Fibroblast of skin of right biceps (primary cell): Measurements from ENCODE around the gene SIRT7.
"Not testable (repeated sequence)": the region's sequence is repeated elsewhere in the genome, so short reads cannot be mapped to it uniquely, and the experiment has no call there.

Experiments
- DNase-seq: peaks from one replicate; pipeline ENCODE4 v3.0.0-alpha.2; 2013

SIRT7 gene

DNA sequence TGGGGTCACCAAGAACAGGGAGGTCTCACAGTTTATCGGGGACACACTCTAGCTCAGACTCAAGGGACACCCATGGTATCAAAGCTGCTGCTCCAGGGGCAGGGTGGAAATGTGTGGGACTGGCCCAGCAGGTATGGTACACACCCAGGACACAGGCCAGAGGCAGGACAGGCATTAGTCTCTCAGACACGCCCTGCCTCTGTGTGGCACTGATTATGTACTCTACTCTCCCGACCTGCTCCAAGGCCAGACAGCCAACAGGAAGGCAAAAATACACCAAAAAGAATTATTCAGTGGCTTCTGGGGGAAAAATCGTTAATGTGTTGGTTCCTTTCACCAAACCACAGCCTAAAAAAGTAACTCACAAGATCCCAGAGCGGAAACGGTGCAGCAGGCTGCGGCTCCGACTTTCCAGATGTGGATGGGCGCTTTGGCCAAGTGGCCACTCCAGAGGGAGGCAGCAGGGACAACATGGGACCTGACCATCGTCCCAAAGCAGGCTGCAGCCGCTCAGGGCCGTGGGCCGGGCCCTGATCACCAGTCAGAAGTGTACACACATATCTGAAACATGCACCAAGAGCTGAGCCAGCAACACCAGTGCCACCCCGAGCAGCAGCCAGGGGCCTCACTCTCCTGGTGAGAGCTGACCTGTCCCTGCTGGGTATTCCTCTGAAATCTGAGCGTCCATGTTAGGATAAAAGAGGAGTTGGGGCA is 1.0 kb upstream of the SIRT7 start:
- DNase-seq = no peak

DNA sequence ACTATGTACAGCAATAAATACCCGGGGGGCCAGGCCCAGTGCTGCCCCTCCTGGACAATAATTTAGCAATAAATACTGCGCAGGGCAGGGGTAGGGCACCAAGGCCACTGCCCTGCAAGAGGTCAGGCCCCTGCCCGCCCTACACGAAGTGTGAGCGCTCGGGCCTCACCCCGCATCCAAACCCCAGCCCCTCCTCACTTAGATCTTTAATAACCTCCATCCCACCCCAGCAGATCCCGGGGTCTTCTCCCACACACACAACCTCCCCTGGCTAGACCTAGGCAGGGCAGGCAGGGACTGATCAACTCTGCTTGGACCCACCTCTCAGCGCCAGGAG is 325 bp upstream of the SIRT7 start:
- DNase-seq = not testable (repeated sequence)

DNA sequence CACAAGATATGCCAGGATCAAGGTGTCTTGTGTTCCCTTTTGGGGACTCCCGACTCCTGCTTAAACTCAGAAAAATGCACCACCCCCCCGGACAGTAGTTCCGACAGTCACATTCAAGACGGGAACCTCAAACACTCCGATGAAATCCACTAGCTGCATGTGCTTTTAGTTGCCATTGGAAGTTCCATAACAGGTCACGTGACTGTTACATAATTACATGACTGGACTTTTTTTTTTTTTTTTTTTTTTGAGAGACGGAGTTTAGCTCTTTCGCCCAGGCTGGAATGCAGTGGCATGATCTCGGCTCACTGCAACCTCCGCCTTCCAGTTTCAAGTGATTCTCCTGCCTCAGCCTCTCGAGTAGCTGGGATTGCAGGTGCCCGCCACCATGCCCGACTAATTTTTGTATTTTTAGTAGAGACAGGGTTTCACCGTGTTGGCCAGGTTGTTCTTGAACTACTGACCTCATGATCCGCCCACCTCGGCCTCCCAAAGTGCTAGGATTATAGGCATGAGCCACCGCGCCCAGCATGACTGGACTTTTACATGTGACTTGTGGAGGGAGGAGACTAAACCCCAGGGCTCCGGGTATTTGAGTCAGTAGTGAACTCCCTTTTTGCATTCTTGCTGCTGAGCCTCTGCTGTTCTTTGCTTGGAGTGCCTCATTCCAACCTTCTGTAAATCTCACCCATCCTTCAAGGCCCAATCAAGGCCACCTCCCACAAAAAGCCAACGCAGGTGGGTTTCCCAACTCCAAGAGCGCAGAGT is 1.6 kb downstream of the SIRT7 start:
- no peak for DNase-seq

DNA sequence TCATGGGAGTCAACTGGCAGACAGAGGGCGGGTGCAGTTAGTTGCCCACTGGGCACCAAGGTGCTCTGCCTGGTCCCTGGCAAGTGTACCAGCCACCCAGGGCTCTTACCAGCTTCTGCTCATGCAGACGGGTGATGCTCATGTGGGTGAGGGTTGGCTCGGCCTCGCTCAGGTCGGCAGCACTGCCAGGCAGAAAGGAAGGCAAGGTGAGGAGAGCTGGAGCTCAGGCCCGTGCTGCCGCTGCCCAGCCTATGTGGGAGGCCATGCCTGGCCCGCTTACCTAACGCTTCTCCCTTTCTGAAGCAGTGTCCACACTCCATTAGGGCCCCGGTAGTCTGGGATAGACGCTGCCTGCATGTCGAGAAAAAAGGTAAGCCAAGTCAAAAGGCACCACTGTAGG is 2.6 kb downstream of the SIRT7 start:
- DNase-seq = no peak

DNA sequence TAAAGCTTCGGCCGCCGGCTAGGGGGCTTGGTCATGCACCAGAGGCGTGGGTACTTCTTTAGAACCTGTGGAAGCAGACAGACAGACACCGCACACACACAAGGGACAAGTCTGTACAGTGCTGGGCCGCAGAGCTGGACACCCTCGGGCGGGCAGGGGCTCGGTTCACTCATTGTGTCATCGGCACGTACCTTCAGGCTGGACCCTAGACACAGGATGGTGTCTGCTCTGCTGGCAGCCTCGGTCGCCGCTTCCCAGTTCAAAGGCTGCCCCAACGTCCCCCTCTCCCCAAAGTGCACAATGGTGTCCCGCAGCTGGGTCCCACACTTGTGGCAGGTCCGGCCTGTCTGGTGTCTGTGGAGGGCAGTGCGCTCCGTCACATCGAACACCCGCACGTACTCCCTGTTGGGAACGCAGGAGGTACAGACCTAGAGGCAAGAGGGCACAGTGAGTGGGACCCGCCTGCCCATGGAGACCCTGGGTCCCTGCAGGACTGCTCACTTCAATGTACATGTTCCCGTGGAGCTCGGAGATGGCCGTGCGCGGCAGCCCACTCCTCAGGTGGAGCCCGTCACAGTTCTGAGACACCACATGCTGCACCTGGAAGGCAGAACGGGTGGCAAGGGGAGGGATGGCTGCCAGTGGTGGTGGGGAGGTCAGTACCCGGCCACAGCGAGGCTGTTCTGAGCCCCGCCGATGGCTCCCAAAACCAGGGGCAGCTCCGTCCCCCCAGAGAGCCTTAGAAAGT is 3.7 kb downstream of the SIRT7 start:
- no peak for DNase-seq

DNA sequence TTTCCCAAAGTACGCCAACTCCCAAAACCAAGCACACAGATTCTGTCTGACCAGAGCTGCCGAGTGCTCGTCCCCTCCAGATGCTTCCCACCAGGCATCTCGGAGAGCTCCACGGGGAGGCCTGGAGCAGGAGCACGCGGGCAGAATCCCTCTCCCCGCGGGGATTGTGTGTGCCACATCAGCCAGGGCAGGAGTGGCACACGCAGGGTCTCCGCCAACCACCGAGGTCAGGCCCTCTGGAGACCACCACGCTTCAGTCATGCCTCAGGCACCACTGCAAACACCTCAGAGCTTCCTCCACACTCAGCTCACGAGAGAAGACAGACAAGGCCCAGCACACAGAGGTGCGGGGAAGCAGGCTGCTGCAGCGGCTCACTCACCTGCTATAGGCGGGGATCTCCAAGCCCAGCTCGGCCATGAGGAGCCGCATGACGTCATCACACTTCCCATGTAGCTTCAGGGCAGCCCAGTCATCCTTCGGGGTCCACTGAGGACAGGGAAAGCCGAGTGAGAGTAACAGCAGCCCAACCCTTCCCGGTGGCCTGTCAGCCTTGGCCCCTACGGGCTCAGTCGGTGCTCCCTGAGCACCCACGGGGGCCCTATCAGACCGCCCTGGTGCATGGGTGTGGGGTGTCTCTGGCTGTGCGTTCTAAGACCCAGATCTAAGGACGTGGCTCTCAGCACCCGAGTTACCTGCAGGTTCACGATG is 4.4 kb downstream of the SIRT7 start:
- DNase-seq = no peak

DNA sequence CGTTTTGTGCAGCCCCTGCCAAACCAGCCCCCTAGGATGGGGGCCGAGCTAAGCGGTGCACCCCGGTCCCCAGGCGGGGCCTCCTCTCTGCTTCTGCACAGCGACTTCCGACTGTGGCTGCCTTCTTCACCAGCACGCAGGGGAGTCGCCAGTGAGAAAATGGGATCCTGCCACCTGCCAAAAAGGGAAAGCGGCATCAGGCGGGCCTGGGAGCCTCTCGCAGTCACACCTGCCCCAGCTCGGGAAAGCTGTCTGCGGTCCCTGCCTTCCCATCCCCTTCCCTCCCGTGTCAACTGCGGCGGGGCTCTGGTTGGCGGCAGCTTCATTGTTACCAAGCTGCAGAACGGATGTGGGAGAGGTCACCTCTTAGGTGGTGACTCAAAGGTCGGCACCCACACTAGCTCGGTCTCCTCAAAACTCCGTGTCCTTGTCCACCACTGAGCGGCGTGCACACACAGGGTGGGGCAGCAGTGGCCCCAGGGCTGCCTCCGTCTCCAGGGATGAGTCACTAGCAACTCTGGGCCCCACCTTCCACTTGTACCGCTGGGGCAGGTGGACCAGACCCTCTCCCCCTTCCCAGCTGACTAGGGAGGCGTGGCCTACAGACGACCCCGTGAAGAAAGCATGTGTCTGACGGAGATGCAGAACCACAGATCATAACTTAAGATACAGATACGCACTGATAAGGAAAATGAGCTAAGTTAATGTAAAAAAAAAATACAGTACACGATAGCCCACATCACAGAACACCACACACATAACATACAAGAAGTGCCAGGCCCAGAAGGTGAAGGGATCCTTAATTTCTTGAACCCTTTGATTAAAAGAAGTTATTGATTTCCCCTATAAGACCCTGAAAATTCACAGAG is 5.3 kb downstream of the SIRT7 start:
- no peak for DNase-seq

DNA sequence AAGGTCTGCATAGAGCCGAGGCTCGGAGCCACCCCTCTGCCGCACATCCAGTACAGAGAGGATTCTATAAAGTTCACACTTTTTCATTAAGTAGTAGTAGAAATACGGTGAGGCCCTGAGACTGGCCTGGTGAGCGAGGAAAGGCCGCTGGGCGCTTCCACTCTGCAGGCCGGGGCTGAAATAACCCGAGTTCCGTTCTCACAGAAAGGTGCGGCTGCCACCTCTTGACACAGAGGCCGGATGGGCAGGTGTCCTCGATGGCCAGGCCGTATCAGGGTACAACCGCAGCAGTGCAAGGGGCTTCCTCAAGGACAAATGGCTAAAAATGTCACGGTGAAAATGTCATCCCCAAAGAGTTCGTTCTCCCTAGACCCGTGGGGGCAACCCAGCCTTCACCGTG is 6.0 kb downstream of the SIRT7 start:
- DNase-seq = no peak

DNA sequence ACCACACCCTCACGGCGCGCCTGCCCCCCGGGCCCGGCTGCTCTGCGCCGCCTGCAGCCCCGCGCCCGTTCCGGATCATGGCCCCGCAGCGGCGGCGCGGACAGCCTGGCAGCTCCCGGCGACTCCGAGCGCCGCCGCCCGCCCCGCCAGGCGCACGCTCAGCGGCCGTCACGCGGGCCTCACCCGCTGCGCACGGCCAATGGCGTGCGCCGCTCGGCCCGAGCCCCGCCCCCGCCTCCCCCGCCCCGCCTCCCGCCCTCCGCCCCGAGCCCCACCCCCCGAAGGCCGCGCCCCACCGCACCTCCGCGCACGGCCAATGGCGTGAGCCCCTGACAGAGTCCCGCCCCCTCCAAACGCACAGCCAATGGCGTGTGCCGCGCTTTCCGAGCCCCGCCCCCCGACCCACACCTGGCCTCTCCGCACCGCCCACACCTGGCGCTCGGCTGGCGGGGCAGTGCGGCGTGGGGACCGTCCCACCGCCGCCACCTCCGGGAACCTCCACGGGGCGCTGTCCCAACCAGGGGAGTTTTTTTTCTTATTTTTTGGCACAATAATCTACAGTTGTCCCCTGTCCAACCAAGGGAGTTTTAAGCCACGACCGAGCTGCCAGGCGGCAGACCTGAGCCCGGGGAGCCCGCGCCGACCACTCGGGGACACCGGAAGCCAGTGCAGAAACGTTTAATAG is 6.6 kb downstream of the SIRT7 start, which contains the start of gene PCYT2:
TSS of gene PCYT2 (minus strand) at position 123 of the 685 bp plus-strand sequence. CDS start at position 79, 44 bp downstream.
- DNase-seq = peak; percentile 87

DNA sequence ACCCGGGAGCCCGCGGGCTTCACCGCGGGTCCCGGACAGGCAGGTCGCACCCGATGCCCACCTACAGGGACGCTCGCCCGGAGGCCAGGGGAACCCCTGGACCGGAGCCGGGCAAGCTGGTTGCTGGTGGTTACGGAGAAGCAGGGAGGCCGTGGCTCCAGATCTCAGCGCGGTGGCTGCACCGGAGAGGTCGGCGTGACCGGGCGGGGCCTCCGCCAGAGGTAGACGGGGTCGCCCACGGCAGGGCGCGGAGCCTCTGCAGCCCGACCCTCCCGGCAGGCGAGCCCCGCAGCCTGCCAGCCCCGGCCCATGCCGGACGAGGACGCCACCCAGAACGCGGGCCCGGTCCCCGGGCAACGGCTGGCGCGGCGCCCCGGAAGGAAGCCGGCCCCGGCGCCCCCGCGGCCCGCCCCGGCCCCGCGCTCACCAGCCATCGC is 7.1 kb downstream of the SIRT7 start:
- no peak for DNase-seq

DNA sequence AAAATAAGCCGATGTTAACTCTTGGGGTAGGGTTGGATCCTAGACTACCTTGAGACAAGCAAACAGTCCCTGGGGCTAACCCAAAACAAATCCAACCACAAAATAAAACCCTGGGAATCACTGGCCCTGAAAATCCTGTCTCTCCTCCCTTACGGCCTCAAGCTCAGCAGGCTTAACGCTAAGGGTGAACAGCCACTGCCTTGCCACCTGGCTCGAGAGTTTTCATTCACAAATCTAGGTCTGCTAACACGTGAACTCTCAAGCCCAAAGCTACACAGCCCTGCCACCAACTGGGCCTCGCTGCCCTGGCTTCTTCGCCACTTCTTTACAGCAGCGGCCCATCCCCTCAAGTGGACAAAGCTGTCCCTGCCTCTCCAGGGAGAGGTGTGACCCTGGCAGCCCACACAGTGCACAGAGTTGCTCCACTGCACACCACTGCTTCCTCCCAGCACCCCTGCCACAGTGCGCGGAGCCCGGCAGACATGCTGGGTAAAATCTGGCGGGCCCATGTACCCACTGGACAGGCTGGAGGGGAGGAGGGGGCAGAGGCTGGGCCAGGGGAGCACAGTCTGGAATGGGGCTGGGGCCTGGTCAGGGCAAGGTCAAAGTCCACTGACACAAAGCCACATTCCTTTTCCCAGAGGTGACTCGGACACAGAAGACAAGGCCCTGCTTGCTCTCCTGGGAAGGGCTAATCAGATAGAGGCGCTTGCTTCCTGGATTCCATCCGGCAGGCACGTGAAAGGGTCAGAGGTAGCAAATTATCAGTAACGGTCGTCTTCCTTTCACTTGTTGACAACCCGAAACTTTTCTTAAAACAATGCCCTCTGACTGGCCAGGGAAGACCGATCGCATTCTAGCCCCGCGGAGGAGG is 7.8 kb downstream of the SIRT7 start:
- no peak for DNase-seq

DNA sequence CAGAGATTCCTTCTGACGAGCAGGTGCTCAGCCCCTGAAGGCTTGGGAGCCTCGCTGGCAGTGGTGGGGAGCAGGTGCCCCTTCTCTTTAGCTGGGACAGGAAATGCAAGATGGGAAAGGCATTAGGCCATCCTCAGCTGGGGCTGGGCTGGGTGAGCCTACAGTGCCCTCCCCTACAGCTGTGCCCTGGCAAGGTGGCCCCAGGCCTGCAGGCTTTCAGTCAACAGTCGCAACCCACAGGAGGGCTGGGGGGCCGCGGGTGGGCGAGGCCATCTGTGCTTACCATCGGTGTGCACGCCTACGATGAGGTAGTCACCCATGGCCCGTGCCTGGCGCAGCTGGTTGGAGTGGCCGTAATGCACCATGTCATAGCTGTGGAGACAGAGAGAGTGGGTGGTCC is 8.7 kb downstream of the SIRT7 start:
- no peak for DNase-seq

DNA sequence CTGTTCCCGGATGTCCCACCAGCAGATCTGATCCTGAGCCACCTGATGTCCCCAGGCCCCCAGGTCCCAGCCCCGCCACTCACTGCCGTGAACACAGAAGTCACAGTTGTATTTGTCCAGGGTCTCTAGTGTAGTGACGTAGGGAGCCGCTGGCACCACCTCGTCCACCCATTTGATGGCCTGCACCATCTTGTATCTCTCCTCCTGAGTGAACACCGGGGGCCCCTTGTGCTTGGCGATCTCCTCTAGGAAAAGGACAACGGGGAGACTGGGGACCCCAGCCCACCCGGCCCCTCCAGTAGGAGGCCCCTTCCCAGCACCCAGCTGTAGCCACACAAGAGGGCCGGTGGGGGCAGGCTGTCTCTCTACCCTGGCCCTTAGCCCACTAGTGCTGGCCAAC is 9.2 kb downstream of the SIRT7 start:
- DNase-seq = no peak

DNA sequence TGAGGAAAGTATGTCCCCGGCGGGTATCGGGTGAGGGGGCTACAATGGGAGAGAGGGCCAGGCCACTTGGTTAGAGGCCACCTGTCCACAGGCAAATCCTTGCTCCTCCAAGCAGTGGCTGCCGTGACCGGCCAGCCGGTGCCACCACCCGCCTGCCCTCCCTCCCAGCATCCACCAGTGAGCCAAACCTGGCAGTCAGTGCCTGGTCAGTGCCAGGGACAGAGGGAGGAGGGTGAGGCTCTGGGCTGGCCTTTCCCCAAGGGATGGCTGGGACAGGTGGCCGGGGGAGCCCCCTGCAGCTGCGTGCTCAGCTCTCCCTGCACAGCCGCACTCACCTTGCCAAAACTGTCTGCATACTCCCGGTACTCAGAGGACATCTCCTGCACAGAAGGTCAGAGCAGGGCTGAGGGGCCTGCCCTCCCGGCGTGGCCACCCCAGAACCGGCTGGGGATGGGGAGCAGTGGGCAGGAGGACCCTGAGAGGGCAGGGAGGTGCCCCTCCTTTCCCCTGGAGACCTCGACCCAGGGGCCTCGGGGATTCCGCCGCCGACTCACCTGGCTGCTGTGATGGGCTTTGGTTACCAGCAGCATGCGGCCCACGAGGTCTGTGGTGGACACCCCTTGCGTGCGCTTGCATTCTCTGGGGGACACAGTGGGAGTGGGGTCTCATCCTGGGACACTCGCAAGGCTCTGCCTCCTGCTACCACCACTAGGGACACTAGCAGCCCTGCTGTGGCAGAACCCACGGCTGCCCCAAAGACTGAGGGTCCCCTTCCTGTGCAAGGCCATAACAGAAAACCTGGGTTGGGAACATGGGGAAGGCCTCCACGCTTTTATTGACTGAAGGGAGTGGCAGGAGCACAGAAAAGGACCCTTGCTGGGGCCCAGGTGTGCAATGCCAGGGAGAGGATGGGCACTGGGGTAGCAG is 10.5 kb downstream of the SIRT7 start:
- no peak for DNase-seq

DNA sequence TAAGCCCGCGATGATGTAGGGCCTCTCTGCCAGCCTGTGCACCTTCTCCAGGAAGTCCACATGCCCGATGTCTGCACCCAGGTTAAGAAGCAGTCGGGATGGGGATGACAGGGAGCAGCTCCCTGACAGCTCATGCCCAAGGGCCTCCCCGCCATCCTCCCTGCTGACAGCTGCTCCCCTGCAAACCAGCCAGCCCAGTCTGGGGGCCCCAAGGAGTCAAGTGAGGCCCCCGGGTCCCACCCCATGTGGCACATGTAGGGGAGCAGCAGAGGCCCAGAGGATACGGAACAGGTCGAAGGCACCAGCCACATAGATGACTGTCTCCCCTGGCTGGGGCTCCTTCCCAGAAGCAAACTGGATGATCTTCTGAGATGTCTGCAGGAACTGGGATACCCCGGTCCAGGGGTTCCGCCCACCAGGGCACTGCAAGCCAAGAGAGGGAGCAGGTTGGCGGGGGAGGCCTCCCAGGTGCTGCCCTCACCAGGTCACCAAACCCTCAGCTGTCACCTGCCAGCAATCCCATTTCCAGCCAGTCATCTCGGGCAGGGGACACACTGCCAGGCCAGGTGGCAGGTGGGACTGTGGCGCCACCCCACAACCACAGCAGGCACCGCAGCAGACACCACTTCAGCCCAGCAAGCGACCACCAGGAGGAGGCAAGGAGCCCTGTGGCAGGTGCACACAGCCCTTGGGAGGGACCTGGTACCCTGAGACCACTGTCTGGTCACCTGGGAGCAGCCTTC is 11.3 kb downstream of the SIRT7 start:
- DNase-seq = no peak

DNA sequence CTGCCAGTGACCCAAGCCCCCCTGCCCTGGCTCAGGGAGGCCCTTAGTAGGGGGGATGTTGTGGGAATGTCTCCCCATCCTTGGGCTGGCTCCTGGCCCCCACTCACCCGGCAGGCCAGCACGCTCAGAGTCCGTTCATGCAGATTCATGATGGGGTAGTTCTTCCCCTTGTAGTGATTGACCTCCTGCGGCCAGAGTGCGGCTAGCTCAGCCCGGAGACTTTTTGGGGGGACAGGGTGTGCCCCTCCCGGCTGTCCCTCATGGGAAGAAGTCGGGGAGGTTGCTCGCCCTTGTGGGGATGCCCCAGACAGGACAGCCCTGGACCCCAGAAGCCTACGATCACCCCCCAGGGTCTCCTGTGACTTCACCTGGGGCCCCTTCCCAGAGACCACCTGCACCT is 12.0 kb downstream of the SIRT7 start:
- no peak for DNase-seq

DNA sequence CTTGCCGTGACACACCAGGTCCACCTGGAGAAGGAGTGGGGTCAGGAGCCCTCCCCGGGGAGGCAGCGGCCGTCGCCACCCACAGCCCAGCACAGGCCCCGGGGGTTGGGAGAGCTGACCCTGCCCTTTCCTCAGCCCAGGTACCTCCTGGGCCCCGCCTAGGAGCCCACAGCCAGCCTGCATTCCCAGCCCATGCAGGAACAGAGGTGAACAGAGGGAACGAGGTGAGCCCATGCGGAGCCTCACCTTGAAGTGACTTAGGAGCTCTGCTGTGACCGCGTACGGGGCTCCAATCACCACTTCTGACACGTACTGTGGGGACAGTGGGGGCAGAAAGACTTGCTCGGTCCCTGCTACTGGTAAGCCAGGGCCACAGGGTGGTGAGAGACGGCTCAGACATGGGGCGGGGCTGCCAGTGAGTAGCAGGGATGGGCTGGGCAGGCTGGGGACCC is 12.5 kb downstream of the SIRT7 start:
- DNase-seq = no peak

DNA sequence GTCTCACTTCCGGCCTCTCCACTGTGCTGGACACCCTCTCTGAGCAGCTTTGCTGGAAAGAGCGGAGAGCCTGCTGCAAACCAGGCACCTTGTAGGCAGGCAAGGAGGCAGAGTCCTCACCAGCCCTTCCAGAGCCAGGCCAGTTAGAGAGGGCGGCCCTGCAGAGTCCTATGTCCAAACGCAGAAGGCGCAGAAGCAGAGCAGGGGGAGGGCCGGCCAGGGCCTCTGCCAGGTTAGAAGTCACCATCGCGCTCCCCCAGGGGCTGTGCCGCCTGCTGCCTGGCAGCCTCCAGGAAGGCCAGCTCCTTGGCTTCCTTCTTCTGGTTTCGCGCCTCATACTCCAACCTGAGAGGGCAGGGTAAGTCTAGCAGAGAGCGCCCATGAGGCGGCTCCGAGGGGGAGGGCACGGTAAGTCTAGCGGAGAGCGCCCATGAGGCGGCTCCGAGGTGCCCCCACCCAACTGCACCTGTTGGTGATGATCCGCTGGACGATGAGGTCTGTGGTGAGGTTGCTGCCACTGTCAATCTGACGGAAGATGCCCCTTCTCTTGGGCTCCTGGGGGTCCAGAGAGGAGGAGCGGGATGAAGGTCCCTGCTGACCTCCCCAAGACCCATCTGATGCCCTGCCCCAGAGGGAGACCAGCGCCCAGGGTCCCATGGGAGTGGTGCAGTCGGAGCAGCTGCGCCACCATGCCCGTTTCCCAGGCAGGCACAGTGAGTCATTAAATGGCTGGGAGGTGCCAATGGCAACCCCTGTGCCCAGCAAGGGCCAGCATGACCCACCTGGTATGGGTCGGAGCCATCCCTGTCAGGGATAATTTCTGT is 13.2 kb downstream of the SIRT7 start:
- DNase-seq = no peak
